Left lung (tissue), 10 donors: ENCODE measurements around the gene LACTB. TPM values are rescaled to one million over a fixed set of nuclear protein-coding genes. Genes with fewer than 3 reads are reported as not detected.
A peak's percentile ranks its signal among the peaks of the same experiment; 100 is the strongest.

Source experiments
- ATAC-seq: fragments of 200-7000 bp; cut with Tn5 transposase; one replicate; pipeline ENCODE4 v1.9.1; 2020; ENCODE audit warnings: moderate library complexity
- DNase-seq, 4 donors: peaks; one replicate each; pipeline ENCODE4 v3.0.0-alpha.2; 2013 to 2020
- H3K27ac ChIP-seq, 2 donors: fragments of 200-600 bp; sonication (generic) in 1 of 2; one replicate each; pipeline versions ENCODE4 v1.5.0 to v1.8.0; 2020 to 2021
- H3K27me3 ChIP-seq, 2 donors: fragments of 200-600 bp; sonication (generic) in 1 of 2; one replicate each; pipeline versions ENCODE4 v1.5.0 to v1.8.0; 2020 to 2021
- H3K36me3 ChIP-seq, 2 donors: fragments of 200-600 bp; sonication (generic) in 1 of 2; one replicate each; pipeline versions ENCODE4 v1.5.0 to v1.8.0; 2020 to 2021
- H3K4me1 ChIP-seq, 2 donors: fragments of 200-600 bp; one replicate each; pipeline ENCODE4 v1.8.0; 2021
- H3K4me3 ChIP-seq, 2 donors: fragments of 200-600 bp; sonication (generic) in 1 of 2; one replicate each; pipeline versions ENCODE4 v1.5.0 to v1.8.0; 2020 to 2021; ENCODE audit warnings: mild to moderate bottlenecking in 1 of 2
- H3K9me3 ChIP-seq, 2 donors: fragments of 200-600 bp; sonication (generic) in 1 of 2; one replicate each; pipeline versions ENCODE4 v1.5.0 to v1.8.0; 2020 to 2021
- CTCF ChIP-seq, 2 donors: fragments of 200-600 bp; sonication (generic) in 1 of 2; IDR thresholded peaks; one replicate each; pipeline versions ENCODE4 v1.5.0 to v1.8.0; 2021; ENCODE audit warnings: antibody characterized with exemption in 2 of 2
- intact Hi-C, 2 donors: fragments of 100-400 bp; cut with DNase I; formaldehyde crosslinking; loops; one replicate each; pipeline versions ENCODE4 v1.11.2 to v1.14.2; 2022
- polyA plus RNA-seq, 6 donors: library from polyadenylated mRNA; unstranded; fragments of 120-200 nt; gene quantifications; one replicate each; pipeline ENCODE4 v1.2.1, GENCODE V29; 2013; ENCODE audit not compliant: insufficient read length in 6 of 6
- total RNA-seq, 2 donors: library from RNA; stranded (reverse); fragmentation: NEBNext Ultra II Directional; extraction: Animal tissue kit (Norgen Biotek cat#: 25700); gene quantifications; one replicate each; pipeline ENCODE4 v1.2.1, GENCODE V29; 2021
- donor health status: DM: no; HTN: yes; CAD: no.
- donor health status: DM: no; HTN: no; CAD: no.

LACTB gene
- total and polyA plus RNA-seq, 8 donors: 17.9 to 41.8 (median 19.9) TPM

GRCh38 chr15:63186065-63186464 is 64.4 kb downstream of the LACTB start:
- Histone ChIP-seq H3K36me3 (no peaks in the 10 kb centered on the region), H3K9me3 (no peaks in the 10 kb centered on the region), H3K27ac (no peak overlapping the region), H3K4me1 (peaks cover 0 to 14% of the 10 kb centered on the region in 2 donors), H3K4me3 (no peak overlapping the region), H3K27me3 (no peaks in the 10 kb centered on the region)
- ATAC-seq (no peak), DNase-seq (no peak)
- no peak for TF ChIP-seq CTCF (IDR thresholded peaks at IDR 0.05)
- intact Hi-C loops: loop anchor here in 1 of 2 donors (5.0 kb wide), 1 partner anchor 91 kb away; the partner anchor contains the start of gene APH1B

GRCh38 chr15:63187589-63188226 is 66.0 kb downstream of the LACTB start:
- ATAC-seq (no peak), DNase-seq (no peak)
- Histone ChIP-seq H3K27me3 (no peaks in the 10 kb centered on the region), H3K9me3 (no peaks in the 10 kb centered on the region), H3K27ac (no peak overlapping the region), H3K4me1 (peaks cover 8 to 31% of the 10 kb centered on the region in 2 donors), H3K4me3 (no peak overlapping the region), H3K36me3 (no peaks in the 10 kb centered on the region)
- TF ChIP-seq CTCF (IDR thresholded peaks at IDR 0.05): no peak
- intact Hi-C loops: loop anchor here in 1 of 2 donors (5.0 kb wide), 1 partner anchor 90 kb away; the partner anchor contains the start of gene APH1B

GRCh38 chr15:63188247-63188925 is 66.7 kb downstream of the LACTB start:
- peak overlapping the region; percentile 45 to 68 for H3K4me3 ChIP-seq
- H3K9me3 ChIP-seq: no peaks in the 10 kb centered on the region
- H3K27me3 ChIP-seq: no peaks in the 10 kb centered on the region
- DNase-seq: no peak
- H3K27ac ChIP-seq: peak overlapping the region in 1 of 2 donors; percentile 87
- intact Hi-C loops: loop anchor here in 1 of 2 donors (5.0 kb wide), 1 partner anchor 89 kb away; the partner anchor contains the start of gene APH1B
- peaks cover 8 to 37% of the 10 kb centered on the region in 2 donors for H3K4me1 ChIP-seq
- no peak for ATAC-seq
- H3K36me3 ChIP-seq: no peaks in the 10 kb centered on the region
- no peak for TF ChIP-seq CTCF (IDR thresholded peaks at IDR 0.05)

- Histone ChIP-seq H3K4me3 (peak within 1 kb of the TSS; percentile 45 to 68), H3K27me3 (no peaks in the 10 kb centered on the region), H3K36me3 (no peaks in the 10 kb centered on the region), H3K27ac (peak within 1 kb of the TSS; percentile 67 to 87), H3K9me3 (no peaks in the 10 kb centered on the region), H3K4me1 (peaks cover 8 to 45% of the 10 kb centered on the region in 2 donors)
- DNase-seq (peak; percentile 94 to 99 (median 98)), ATAC-seq (peak; percentile 99)
- intact Hi-C loops: loop anchor here in 1 of 2 donors (5.0 kb wide), 1 partner anchor 88 kb away; the partner anchor contains the start of gene APH1B
- TF ChIP-seq CTCF (IDR thresholded peaks at IDR 0.05): peak in 1 of 2 donors; percentile 17
Measured at GRCh38 chr15:63188926-63189871, 67.5 kb downstream of the LACTB start, which contains the start of gene RAB8B. TSS of gene RAB8B (plus strand) at chr15:63189606. CDS start at chr15:63189625, 19 bp downstream.
